SK-N-SH (cell line): Measurements from ENCODE around the gene FAM171A2.

Source experiments
- CHD2 ChIP-seq: fragments of 150-350 bp; IDR thresholded peaks from 2 replicates; pipeline ENCODE4 v1.6.1; 2018; ENCODE audit warnings: low read length; ENCODE audit not compliant: partially characterized antibody
- POLR2AphosphoS5 ChIP-seq: IDR thresholded peaks from 2 replicates; pipeline ENCODE4 v1.6.1; 2012; ENCODE audit warnings: low read depth, low read length
- RAD21 ChIP-seq: IDR thresholded peaks from 2 replicates; pipeline ENCODE4 v1.6.1; 2012; ENCODE audit warnings: mild to moderate bottlenecking, low read length
- SMC3 ChIP-seq: IDR thresholded peaks from 2 replicates; pipeline ENCODE4 v1.6.1; 2012; ENCODE audit warnings: low read depth, low read length, improper control_type of control experiment
- TAF1 ChIP-seq: IDR thresholded peaks from 2 replicates; pipeline ENCODE4 v1.6.1; 2012; ENCODE audit warnings: low read depth, mild to moderate bottlenecking, low read length, moderate library complexity, borderline replicate concordance
- TCF12 ChIP-seq: IDR thresholded peaks from 2 replicates; pipeline ENCODE4 v1.4.0; 2012
- TF ChIP-seq, protein P1 (sequence below): IDR thresholded peaks from 2 replicates; pipeline ENCODE4 v1.6.1; 2012; ENCODE audit warnings: mild to moderate bottlenecking, low read depth, low read length, moderate library complexity
- TF ChIP-seq, protein P2 (sequence below): fragments of 200-600 bp; sonication (generic); IDR thresholded peaks from 2 replicates; pipeline ENCODE4 v1.6.1; 2017; ENCODE audit warnings: antibody characterized with exemption, mild to moderate bottlenecking, moderate library complexity

DNA sequence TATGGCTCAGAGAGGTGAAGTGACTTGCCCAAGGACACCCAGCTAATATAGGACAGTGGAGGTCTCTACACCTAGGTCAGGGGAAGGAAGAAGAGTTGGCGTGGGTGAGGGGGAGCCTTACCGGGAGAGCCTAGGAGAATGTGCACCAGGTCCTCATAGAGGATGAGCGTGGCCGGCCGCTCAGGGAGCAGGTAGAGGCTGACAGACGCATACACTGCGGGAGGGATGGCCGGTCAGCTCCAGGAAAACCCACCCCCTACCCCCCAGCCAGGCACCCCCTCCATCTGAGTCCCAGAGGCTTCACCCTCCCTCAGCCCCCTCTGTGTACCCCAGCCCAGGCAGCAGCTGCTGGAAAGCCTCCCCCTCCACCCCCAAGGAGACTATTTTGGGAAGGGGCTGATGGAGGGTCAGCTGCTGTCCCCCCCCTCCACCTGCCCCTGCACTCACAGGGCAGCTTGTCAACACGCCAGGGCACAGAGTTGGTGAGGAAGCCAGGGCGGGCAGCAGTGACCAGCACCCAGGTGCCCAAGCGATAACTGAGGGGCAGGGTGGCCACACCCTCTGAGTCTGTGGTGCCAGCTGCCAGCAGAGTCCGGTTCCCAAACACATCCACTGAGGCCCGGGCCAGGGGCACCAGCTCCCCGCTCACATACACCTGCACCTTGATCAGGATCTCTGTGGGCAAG lies 4.1 kb downstream of the FAM171A2 start:
- TF ChIP-seq RAD21 (no peak), SMC3 (no peak), TAF1 (no peak), TCF12 (no peak), POLR2AphosphoS5 (no peak), CHD2 (no peak)
- TF ChIP-seq, protein P1, sequence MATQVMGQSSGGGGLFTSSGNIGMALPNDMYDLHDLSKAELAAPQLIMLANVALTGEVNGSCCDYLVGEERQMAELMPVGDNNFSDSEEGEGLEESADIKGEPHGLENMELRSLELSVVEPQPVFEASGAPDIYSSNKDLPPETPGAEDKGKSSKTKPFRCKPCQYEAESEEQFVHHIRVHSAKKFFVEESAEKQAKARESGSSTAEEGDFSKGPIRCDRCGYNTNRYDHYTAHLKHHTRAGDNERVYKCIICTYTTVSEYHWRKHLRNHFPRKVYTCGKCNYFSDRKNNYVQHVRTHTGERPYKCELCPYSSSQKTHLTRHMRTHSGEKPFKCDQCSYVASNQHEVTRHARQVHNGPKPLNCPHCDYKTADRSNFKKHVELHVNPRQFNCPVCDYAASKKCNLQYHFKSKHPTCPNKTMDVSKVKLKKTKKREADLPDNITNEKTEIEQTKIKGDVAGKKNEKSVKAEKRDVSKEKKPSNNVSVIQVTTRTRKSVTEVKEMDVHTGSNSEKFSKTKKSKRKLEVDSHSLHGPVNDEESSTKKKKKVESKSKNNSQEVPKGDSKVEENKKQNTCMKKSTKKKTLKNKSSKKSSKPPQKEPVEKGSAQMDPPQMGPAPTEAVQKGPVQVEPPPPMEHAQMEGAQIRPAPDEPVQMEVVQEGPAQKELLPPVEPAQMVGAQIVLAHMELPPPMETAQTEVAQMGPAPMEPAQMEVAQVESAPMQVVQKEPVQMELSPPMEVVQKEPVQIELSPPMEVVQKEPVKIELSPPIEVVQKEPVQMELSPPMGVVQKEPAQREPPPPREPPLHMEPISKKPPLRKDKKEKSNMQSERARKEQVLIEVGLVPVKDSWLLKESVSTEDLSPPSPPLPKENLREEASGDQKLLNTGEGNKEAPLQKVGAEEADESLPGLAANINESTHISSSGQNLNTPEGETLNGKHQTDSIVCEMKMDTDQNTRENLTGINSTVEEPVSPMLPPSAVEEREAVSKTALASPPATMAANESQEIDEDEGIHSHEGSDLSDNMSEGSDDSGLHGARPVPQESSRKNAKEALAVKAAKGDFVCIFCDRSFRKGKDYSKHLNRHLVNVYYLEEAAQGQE: no peak
- TF ChIP-seq, protein P2, sequence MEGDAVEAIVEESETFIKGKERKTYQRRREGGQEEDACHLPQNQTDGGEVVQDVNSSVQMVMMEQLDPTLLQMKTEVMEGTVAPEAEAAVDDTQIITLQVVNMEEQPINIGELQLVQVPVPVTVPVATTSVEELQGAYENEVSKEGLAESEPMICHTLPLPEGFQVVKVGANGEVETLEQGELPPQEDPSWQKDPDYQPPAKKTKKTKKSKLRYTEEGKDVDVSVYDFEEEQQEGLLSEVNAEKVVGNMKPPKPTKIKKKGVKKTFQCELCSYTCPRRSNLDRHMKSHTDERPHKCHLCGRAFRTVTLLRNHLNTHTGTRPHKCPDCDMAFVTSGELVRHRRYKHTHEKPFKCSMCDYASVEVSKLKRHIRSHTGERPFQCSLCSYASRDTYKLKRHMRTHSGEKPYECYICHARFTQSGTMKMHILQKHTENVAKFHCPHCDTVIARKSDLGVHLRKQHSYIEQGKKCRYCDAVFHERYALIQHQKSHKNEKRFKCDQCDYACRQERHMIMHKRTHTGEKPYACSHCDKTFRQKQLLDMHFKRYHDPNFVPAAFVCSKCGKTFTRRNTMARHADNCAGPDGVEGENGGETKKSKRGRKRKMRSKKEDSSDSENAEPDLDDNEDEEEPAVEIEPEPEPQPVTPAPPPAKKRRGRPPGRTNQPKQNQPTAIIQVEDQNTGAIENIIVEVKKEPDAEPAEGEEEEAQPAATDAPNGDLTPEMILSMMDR: no peak
